OCI-LY7 (cell line): ENCODE results near the gene INO80E.

Experiments used
- EZH2phosphoT487 ChIP-seq: fragments of 200-600 bp; sonication (generic); IDR thresholded peaks from 2 replicates; pipeline ENCODE4 v1.6.1; 2018; ENCODE audit warnings: low read depth, borderline replicate concordance, mild to moderate bottlenecking, mixed run types, antibody characterized with exemption, low read length, moderate library complexity, mixed read lengths
- TF ChIP-seq, protein P1 (sequence below): fragments of 200-600 bp; sonication (generic); conservative IDR thresholded peaks from 2 replicates; pipeline ENCODE4 v1.5.1; 2014; ENCODE audit warnings: mild to moderate bottlenecking, antibody characterized with exemption, low read length, moderate library complexity, mixed read lengths

DNA sequence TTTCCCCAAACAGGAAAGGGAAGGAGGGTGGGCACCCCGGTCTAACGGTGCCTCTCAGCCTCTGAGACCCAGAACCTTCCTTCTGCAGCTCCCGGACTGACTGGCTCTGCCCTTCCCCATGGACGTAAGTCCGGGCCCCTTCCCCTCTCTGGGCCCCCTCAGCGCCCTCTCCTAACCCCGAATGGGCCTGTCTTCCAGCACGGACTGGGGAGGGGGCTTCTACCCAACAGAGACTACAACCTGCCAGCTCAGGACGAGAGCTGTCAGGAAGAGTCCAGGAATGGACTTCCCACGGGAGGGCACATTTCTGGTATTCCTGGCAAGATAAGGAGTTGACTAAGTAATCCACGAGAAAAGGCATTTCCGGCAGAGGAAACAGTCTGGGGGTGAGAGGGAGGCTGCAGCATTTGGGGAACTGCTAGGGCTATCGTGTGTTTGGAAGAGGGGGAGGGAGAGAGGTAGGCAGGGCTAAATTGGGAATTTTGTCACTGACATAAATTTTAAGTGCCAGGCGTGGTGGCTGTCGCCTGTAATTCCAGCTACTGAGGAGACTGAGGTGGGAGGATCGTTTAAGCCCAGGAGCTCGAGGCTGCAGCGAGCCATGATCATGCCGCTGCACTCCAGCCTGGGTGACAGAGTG lies 57.5 kb downstream of the INO80E start:
- TF ChIP-seq, protein P1, sequence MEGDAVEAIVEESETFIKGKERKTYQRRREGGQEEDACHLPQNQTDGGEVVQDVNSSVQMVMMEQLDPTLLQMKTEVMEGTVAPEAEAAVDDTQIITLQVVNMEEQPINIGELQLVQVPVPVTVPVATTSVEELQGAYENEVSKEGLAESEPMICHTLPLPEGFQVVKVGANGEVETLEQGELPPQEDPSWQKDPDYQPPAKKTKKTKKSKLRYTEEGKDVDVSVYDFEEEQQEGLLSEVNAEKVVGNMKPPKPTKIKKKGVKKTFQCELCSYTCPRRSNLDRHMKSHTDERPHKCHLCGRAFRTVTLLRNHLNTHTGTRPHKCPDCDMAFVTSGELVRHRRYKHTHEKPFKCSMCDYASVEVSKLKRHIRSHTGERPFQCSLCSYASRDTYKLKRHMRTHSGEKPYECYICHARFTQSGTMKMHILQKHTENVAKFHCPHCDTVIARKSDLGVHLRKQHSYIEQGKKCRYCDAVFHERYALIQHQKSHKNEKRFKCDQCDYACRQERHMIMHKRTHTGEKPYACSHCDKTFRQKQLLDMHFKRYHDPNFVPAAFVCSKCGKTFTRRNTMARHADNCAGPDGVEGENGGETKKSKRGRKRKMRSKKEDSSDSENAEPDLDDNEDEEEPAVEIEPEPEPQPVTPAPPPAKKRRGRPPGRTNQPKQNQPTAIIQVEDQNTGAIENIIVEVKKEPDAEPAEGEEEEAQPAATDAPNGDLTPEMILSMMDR = no peak
- TF ChIP-seq EZH2phosphoT487 = no peak
